NCI-H1436 (cell line): ENCODE measurements around the gene SARM1.
A peak's percentile ranks its signal among the peaks of the same experiment; 100 is the strongest.

Experiments used
- DNase-seq: peaks from one replicate; lab custom pipeline; 2025; lab: John Stamatoyannopoulos, UW

Gene SARM1

DNA sequence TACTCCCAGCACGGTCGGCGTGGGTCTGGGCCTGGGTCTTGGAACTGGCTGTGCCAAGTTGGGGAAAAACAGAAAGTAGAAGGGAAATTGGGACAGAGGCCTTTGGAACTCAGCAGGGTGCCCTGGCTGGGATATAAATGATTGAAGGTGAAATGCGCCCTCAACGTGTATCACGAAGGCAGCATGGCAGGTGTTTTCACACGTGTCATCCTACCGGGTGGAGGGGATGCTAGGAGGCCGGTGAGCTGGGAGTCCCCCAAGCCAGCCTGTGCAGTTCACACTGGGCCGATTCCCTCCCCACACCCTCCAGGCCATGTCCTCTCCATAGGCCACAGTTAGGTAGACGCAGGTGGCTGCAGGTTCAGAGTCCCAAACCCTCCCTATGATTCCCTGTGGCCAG, 30.0 kb upstream of the SARM1 start:
- no peak for DNase-seq

DNA sequence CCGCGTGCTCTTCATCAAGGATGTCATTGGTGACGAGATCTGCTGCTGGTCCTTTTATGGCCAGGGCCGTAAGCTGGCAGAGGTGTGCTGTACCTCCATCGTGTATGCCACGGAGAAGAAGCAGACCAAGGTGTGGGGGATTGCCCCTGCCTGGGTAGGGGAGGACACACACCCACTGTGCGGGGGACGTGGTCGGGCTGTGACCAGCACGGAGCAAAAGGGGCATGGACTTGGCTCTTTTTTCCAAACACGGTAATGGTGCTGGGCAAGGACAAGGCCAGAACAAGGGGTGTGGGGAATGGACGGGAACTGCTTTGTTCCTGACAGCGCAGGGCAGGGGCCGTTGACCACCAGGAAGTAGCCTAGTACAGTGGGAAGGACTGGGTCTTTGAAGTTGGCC, 29.2 kb upstream of the SARM1 start:
- no peak for DNase-seq

DNA sequence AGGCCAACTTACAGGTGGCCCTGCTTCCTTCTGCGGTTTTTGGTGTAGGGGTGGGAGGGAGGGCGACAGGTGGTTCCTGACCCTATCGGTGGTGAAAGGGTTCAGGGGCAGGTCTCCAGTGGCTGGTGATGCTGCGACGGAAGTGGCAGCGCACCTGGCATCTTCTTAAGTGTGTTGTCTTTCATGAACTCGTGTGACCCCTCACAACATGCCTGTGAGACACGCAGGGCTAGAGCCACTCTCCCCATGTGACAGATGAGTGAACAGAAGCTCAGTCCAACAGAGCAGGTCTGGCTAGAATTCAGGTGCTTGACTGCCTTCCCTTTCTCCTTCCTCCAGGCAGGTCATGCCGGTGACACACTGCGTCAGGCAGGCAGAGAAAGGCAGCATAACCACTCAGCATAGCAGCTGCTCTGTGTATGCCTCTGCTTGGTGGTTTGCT, 28.0 kb upstream of the SARM1 start:
- DNase-seq = no peak

DNA sequence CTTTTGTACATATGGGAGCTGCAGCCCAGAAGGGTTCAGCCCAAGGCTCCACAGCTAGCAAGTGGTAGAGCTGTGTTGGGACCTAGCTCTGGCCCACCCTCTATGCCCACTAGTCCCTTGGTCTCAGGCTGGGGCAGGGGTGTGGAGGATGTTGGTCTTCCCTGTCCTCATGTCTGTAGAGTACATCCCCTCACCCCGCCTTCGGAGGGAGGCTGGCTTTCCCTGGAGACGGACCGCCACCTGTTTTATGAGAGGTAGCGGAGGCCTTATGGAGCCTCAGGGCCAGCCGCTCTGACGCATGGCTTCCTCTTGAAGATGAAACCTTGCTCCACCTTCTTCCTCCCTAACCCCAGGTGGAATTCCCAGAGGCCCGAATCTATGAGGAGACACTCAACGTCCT, 27.5 kb upstream of the SARM1 start:
- DNase-seq = no peak

DNA sequence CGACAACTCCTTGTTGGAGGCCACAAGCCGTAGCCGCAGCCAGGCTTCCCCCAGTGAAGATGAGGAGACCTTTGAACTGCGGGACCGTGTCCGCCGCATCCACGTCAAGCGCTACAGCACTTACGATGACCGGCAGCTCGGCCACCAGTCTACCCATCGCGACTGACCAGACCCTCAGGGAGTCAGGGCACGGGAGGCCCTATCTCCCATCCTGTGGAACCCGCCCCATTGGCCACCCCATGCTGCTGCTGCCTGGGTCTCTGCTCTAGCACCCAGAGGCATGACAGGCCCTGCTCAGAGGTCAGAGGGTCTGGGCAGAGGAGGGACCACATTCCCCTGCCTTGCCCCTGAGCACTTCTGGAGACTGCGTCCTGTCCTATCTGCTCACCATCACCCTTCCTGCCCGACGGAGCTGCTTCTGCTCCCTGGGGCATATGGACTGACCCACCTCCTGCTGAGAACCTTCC, 27.0 kb upstream of the SARM1 start:
- DNase-seq = no peak

DNA sequence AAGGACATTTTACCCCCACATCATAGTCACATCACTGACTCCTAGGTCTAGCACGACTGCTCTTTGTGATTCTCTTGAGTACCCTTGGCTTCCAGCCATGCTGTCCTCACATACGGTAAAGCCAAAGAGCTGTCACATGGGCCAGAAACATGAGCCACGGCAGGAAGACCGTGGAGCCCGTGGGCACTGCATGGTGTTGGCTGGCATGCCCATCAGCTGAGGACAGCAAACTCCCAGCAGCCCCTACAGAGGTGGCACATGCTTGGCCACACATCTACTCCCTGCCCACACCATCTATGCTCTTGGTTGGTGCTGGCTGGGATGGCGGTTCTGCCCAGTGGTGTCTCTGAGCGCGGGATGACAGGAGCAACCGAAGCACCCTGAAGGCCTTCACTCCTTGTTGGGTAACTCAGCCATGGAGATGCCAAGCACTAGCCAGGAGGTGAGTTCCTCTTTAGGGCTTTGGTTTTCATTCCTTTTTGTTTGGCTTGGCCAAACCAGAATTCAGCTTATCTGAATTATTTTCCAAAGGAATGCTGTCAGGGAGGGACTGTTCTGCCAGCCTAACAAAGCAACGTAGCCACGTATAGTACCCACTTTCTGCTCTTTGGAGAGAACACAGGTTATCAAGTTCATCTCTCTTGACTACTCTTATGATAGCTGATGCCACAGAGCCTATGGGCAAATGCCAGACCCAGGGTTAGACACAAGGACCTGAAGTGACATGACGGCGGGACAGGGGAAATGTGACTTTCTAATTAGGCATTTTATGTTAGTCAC, 25.9 kb upstream of the SARM1 start:
- no peak for DNase-seq

DNA sequence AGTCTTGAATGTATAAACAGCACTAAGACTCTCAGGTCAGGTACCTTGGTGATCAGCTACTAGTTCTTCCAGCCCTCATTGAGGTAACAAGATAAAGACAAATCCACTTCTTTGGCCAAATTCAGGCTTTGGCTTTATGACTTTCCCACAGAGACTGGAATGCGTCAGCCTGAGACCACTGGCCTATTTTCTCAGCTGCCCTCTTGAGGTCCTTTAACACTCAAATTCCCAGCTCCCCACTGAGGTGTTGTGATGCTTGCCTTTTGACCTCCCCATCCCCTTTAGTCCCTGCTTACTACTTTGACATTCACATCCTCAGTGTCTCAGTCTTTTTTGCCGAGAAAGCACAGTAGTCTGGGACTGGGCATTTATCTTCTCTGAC, 25.3 kb upstream of the SARM1 start:
- DNase-seq = no peak

DNA sequence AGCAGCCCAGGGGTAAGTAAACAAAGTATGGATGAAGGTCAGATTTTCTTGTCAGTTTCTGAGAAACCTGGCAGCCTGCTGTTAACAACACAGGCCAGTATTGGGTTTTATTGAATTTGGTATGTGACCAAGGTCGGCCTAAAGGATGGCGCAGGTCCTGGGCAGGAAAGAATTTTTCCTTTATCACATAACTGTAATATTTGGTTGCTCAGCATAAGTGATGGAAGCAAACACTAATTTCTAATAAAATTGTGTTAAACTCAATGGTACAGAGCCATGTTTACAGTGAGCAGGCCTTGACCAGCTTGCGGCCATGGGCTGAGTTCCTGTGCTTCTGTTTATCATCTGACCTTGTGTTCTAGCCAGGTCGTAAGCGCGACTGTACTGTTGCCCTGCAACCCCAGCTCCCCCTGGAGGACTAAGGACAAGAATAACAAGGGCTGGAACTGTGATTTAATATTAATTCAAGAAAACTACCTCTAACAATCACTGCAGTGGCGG, 24.7 kb upstream of the SARM1 start:
- DNase-seq = no peak

DNA sequence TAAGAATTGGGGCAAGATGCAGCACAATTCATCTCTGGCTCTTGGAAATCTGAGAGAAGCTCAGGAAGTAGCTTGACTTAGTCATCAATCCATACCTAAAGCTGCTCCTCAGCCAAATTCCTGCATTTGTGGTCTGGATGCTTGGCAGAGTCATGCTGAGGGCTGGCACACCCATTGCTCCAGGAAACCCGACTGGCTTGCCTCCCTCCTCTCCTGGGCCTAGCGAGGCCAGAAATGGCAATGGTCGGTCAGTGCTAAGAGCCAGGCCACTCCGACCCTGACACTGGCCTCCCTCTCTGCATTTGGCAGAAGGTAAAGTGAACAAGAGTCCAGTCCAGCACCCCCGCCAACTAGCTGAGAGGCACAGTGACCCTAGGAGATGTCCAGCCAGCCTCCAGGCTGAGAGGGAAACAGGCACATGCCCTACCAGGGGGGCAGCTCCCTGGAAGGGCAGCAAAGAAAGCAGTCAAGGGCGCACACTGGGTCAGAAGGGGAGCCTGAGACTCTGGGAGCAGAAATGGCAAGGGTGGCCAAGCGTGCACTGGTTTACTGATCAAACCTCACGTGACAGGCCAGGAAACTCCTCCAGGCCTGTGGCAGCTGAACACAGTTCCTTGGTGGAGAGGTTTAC, 24.1 kb upstream of the SARM1 start:
- DNase-seq = no peak

DNA sequence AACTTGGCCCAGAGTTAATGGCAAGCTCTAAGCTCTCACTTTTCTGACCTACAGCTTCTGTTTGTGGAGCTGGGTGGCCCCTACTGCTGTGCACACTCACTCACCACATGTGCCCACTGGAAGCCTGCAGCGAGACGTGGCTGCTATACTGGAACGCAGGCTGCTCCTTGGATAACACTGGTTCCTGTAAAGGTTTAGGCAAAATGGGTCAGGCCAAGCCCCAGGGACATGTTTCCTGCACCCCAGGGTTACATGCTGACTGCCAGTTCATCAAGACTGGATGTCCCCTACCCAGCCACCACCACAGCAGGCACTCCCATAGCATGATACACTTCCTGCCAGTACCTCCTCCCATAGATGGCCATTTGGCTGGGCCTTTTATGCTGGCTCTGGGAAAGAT, 22.5 kb upstream of the SARM1 start:
- no peak for DNase-seq

DNA sequence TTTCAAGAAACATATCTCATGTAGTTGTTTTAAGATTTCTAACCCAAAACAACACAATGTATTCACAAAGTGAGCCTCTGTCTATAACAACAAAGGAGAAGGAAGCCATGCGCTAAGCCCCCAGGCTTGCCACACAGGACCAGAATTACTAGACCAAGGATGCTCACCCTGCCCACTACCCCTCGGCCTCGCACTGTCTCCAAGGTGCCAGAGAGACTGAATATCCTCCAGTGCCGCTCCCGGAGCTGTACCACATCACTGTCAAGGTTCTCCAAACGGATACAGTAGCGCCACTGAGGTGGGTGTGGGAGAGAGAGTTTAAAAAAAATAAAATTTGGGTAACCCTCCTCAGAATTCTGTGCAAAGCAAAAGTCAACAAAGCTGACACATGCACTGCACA, 21.2 kb upstream of the SARM1 start:
- DNase-seq = no peak

DNA sequence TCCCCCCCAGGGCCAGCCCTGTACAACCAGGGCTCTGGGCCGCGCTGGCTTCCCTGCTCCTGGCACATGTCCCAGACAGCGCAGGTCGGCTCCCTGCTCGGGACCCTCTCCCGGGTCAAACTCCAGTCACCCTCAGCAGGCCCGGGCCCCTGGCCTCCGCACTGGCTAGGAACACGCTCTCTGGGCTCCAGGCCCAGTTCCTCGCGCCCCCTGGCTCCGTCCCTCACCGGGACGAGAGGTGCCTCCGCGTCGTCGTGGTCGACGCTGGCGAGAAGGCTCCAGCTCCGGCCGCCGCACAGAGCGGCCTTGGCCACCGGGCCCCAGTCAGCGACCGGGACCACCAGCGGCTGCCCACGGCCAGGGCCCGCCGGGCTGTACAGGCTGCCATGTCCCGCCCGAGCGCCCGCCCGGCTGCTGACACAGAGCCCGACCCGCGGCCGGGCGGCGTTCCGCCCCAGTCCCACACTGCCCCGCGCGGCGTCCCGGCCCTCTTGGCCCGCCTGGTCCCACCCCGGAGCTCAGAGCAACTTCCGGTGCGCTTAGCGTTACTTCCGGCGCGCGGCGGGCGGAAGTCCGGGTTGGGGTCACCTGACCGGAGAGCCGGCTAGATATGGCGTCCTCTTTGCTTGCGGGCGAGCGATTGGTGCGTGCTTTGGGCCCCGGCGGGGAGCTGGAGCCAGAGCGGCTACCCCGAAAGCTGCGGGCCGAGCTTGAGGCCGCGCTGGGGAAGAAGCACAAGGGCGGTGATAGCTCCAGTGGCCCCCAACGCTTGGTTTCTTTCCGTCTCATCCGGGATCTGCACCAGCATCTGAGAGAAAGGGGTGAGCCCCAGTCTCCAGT, 14.2 kb upstream of the SARM1 start, which contains the start of gene POLDIP2:
Gene POLDIP2, minus strand, starts transcription at position 467 of the 840 bp plus-strand sequence. Its CDS starts 79 bp downstream, at position 388.
- peak; percentile 96 for DNase-seq

DNA sequence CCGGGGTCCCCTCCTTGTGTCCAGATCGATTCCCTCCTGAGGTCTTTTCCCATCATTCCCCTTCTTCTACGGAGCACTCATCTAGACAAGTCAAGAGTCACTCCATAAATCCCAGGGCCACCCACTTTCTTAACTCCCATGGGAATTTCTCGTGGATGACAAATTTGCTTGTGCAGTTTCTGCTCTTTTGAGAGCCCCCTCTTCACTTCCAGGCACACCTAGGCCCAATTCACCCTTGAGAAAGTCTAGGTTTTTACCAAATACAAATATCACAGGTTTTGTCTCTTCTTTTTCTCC, 13.6 kb upstream of the SARM1 start:
- no peak for DNase-seq

DNA sequence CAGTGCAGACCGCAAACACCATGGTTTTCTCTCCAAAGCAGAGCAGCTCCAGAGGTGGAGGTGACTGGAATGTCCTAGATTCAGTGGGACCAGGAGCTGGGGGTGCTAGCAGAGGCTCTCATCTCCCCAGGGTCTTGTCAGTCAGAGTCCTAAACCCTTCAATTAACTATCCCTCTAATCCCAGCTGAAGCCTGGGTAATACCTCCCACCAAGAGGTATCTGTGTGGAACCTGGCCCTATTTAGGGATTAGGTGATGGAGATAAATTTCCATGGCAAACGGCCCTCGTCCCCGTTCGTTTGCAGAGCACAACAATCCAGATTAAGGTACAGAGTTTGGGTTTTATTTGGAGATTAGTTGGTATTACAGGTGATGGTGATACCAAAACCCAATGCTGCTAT, 8.3 kb upstream of the SARM1 start:
- DNase-seq = no peak

DNA sequence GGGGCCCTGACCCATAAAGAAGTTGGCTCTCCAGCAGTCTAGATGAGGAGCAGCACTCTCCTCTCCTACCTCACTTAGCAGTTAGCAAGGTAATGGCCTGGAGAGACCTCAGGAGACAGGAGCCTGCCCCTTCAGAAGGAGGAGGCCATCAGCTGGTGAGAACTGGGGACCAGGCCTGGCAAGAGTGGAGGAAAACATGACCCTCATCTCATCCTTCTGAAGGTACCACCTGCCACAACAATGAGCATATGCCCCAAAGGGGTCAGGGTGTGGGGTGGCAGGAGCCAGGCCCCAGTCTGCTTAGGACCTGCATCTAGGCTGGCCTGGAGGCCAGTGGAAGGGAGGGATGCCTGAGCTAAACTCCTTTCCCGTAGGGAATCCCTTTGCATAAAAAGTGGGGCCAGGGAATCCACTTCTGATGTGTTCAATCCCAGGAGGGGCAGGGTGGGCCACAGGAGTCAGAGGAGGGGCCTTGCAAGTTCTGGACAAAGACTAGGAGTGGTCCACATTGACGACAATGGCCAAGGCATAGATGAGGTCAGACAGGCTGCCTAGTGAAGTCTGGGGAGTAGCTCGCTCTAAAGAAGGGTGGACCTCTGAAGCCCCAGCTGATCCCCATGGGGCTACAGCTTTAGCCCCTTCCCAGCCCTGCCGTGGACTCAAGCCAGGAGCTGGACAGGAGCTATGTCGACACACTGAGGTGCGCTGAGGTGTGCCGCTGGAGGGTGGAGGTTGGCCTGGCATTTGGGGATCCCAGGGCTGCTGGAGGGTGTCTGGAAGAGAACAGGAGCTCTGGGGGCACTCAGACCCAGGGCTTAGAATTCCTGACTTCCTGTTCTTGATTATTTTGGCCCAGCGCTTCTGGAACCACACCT, 7.5 kb upstream of the SARM1 start:
- DNase-seq = no peak

DNA sequence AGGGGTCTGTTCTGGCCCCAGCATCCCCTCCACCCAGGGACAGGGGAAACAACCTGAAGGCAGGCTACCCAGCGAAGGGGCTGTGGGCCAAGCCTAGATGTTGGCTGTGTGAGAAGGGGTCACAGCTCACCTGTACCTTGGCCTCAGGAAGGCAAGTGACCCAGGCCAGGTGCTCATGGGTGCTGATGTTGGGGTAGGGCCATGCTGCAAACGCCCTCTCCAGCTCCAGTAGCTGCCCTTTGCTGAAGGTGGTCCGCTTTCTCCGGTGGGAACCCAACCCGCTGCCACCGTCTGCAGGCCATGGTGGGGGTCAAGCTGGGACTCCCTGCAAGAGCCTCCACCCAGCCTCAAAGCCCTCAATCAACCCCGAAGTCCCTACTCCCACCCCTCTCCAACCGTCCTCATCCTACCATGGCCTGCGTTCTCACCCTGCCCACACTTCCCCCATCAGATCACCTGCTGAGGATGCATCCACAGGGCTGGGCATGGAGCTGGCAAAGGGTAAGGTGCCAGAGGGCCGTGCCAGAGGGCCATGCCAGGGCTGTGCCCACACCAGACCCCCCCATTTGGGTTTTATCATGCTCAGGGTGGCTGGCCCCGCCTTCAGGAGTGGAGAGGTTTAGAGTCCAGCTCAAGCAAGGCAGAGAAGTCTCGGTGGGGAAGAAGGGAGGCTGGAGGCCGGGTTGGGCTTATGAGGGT, 6.7 kb upstream of the SARM1 start, which contains the start of gene SEBOX:
Gene SEBOX, minus strand, starts transcription at position 535 of the 699 bp plus-strand sequence. Its CDS starts 48 bp downstream, at position 487.
- no peak for DNase-seq

DNA sequence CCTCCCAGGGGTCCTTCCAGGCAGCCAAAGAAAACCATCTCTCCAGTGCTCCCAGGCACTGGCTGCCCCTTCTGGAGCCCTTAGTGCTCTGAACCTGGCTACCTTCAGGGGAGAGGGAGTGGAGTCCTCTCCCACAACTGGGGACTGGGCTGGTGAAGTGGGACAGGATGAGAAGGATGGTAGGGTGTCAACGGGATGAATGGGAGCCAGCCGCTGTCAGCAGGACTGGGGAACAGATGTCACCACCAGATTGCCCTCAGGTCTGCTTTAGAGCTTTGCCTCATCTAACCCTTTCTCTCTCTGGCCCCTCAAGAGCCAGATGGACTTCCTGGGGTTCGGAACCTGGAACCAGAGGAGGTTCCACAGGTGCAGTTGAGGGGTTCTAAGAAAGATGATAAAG, 6.0 kb upstream of the SARM1 start:
- DNase-seq = no peak

DNA sequence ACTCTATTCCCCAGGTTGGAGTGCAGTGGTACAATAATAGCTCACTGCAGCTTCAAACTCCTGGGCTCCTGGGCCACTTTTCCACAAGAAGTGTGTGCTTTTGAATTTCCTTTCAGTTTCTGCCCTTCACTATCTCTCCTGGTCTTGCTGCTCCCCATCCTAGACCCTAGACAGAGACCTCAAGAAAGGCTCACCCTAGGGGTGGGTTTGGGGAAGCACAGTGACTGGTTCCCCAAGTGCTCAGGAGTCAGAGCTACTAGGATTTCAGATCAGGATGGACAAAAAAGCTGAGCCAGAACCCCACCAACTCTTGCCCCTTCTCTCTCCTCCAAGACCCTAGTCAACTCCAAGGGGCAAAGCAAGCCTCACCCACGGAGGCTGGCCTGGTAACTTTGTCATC, 4.9 kb upstream of the SARM1 start:
- DNase-seq = no peak

DNA sequence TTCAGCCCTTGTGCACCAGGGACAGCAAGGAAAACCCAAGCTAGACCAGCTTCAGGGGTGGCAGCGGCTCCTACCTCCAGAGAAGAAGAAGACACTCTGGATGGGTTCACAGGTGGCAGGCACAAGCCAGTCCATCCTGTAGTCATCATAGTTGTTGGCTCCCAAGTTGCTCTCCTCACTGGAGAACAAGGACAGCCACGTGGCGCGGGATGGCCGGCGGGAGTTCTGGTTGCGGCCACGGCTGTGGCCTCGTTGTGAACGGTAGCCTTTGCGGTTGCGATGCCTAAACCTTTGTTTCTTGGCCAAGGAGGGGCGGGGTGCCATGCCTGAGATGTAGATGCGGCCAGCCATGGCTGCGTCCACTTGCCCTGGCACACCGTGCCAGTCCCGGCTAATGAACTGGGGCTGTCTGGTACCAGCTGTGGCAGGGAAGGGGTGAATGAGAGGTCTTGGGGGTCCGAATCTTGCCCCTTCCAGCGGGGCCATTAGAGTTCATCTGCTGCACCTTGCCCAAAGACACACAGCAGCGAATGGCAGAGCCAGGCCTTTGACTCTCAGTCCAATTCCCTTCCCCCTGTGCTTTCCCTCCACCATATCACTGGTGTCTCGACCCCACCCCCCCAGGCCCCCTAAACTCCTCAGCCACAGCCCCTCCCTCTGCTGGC, 3.7 kb upstream of the SARM1 start:
- no peak for DNase-seq

DNA sequence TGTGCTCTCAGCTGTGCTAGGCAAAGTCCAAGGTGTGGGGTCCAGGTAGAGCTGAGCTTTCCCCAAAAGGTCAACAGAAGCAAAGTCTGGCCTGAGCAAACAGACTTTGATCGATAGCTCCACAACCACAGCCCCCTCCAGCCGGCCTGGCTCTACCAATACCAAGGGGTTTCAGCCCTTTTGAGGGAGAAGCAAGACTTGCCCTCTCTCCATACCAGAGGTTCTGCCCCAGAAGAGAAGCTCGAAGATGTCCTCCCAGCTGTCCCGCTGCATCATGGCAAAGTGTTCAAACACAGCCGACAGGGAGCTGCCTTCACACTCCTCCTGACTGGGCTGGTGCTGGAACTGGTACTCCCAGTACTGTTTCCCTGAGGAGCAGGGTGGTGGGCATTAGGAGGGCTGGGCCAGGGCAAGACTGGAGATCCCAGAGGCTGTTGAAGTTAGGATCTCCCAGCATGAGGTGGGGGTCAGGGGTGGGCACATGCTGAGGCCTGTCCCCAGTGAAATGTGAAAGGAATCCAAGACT, 3.1 kb upstream of the SARM1 start:
- no peak for DNase-seq
